Activated CD8-positive, alpha-beta memory T cell treated with anti-CD3 and anti-CD28 coated beads for 1 hour (primary cell): ENCODE results near the gene PGF.

ENCODE experiments used
- DNase-seq, 2 donors: peaks; one replicate each; pipeline ENCODE4 v3.0.0-alpha.2; 2020; ENCODE audit warnings: low read depth in 1 of 2; ENCODE audit errors: extremely low read depth in 1 of 2

The PGF gene

DNA sequence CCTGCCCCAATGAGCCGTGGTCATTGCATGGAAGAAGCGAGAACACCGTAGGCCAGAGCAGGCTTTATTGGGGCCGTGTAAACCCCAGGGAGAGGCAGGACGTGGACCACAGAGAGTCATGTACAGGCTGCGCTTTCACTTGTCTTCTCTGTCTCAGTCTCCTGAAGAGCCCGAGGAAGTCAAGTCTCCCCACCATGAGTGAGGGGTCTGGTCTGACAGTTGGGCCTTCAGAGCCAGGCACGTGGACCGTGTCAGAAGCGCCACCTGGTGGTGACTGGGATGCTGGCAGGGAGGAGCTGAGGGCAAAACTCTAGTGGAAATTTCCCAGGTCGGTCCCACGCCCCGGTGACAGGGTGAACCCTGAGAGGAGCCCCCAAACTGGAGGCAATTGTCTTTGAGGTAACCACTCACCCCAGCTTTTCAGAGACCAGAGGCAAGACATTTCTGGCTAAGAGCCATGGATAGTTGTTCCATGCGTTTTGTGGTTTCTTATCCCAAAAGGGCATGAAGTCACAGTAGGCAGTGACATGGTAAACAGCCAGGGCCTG, 49.7 kb downstream of the PGF start:
- DNase-seq, result peak; percentile 60 to 74

DNA sequence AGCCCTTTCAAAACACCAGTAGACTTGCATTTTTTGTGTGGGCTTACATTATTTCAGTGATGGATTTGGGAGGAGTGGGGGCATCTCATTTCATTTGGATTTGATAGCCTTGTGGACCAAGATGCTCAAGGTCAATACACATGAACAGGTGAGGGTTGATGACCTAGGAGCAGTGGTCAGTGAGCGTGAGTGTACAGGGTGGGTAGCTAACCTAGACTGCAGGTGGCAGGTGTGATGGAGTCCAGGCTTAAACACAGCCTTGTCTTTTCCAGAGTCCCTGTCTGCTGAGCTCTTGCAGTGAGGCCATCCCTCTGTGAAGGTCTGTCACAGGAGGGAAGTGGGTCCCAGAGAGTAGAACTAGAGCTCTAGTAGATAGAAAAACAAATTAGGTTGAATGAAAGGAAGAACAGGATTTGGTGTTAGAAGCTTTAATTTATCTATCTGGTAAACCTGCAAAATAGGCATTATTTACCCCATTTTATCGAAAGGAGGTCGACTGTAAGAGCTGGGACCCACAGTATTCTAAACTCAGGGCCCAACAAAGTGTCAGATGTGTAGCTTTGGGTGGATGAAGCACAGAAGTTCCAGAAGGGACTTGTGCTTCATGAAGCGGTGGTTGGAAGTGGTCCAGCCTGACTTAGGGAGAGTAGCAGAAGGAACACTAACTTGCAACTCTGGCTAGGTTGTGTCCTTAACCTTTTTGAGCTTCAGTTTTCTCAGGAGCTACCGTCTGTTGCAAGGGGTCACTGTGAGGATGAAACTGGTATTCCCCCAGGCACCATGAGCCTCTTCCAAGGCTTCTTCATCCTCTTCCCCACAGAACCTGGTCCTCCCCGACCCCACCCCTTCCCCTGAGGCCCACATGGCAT, 50.5 kb downstream of the PGF start:
- DNase-seq, result no peak

DNA sequence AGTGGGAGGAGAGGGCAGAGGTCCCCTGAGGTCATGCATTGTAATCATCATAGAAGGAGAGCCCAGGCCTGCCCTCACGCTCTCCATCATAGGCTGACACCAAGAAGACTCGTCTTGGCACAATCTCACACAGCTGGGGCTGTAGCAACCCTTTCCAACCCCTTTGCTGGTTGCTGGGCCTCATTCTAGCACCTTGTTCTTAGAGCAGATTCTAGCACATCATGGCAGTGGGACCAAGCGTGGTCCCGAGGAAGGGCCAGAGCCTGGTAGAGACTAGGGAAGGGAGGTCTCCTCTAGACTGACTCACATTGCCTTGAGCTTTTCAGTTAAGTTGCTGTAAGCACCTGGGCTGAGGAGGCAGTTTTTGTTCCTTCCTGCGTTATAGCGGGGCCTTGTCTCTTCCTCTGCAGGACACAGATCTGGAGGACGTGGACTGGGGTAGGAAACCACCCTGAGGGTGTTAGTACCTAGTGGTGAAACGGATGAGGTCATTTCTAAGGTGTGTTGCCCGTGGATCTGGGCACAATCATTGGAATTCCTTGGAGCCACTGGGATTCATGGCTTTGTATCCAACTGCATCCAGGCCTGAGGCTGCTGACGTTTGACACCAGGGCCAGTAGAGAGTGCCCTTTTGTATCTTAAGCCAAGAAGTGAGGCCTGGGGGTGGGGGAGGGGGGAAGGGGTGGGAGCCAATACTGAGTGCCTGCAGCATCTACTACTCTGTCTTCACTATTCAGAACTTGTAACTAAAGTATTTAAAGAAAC, 52.3 kb downstream of the PGF start:
- DNase-seq, result no peak

DNA sequence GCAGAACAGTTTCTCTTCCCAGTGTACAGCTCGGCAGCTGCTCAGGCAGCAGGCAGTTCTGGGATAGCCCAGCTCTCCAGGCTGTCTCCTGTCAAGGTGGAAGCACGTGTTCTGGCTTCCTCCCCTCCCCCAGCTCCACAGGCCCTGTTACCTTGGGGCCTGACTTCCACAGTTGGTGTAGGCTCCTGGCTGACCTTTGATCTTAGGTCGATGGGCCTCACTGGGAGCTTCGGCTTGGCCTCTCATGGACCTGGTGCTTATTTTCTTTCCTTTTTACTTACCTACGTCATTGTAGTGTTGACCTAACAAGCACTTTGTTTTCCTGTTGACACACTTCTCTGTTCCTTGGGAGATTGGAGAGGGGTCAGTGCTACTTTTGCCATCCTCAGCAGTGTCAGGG, 56.7 kb downstream of the PGF start:
- no peak for DNase-seq

DNA sequence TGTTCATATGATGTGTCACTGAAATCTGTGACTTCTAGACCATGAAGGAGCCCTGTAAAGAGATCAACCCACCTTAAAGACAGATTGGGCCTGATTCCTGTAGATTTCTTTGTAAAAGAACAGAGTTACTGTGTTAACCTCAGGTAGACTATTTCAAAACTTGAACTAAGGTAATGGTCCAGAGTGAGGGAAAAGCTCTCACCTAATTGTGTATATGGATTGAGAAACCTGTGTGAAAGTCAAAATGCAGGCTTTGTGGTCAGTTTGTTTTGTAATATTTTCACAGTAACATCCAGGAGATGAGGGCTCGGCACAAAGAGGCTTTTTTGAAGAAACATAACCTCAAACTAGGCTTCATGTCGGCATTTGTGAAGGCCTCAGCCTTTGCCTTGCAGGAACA, 57.3 kb downstream of the PGF start:
- DNase-seq, result no peak

DNA sequence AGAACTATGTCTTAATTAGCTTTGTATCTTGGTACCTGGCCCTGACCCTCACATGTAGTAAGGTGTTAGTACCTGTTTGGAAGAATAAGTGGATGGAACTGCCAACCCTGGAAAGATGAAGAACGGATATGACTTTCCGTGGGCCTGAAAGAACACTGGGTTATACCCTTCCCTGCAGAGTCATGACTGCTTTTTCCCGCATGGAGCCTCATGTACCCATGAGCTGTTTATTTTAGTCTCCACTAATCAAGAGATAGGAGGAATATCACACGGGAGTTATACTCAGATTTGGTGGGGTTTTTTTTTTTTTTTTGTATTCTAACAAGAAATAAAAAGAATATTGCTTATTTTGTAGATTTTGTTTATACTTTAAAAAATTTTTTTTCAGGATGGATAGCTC, 57.8 kb downstream of the PGF start:
- DNase-seq, result no peak

DNA sequence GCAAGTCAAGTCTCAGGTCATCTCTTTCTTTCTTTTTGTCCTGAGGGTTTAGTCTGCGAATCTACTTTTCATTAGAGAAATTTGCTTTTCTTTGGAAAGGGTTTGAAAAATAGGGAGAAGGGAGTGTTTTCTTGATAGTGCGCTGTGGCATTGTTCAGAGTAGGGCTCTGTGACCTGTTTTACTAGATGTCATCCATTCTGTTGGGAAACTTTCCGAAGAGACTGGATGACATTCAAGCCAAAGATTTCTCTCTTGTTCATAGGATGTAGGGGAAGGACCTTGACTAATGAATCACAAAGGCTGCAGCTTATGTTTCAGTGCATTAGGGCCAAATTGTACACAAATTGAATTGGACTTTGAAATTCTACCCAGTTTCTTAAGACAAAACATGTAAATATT, 59.0 kb downstream of the PGF start:
- DNase-seq, result no peak

DNA sequence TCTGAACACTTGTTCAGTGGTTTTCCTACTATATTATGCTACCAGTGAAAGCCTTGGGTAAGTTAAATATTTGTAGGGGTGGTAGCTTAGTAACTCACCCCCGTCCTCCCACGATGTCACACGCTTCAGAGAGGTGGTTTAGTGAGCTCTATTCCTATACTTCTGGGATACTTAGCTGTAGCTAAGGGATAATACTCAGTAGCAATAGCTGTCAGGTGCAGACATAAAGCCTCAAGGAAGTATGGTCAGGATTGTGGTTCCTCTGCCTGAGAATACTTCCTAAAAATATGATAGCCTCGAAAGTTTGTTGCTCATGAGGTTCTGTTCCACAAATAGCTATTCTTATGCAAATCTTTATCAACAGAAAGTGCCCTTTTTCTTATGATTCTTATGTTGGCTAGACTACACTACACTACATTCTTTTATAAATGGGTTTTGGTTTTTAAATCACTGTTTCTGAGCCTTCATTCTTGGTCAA, 61.7 kb downstream of the PGF start:
- no peak for DNase-seq

DNA sequence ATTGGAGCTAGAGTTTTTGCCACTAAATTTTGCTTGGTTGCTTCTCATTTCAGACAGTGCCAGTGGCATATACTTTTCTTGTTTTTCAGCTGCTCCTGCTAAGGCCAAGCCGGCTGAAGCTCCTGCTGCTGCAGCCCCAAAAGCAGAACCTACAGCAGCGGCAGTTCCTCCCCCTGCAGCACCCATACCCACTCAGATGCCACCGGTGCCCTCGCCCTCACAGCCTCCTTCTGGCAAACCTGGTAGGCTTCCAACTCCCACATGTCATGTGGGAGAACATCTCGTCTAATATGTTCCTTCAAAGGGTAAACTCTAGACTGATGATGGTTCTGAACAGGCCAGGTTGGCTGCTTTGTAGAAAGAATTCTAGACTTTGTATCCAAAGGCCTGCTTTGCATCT, 62.7 kb downstream of the PGF start:
- no peak for DNase-seq

DNA sequence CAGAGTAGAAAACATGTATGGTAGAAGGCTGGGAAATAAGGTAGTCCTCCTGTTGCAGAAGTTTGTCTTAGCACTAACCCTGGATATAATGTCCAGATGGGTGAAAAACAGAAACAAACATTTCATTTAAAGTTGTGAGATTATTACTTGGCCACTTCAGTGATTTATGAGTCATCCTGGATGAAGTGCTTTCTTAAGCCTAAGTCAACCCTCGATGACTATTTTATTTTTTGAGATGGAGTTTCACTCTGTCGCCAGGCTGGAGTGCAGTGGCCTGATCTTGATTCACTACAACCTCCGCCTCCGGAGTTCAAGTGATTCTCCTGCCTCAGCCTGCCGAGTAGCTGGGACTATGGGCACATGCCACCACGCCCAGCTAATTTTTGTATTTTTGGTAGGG, 63.5 kb downstream of the PGF start:
- DNase-seq, result no peak
